ENCODE results near the gene SLC25A51.

Gene SLC25A51, protein sequence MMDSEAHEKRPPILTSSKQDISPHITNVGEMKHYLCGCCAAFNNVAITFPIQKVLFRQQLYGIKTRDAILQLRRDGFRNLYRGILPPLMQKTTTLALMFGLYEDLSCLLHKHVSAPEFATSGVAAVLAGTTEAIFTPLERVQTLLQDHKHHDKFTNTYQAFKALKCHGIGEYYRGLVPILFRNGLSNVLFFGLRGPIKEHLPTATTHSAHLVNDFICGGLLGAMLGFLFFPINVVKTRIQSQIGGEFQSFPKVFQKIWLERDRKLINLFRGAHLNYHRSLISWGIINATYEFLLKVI

DNA sequence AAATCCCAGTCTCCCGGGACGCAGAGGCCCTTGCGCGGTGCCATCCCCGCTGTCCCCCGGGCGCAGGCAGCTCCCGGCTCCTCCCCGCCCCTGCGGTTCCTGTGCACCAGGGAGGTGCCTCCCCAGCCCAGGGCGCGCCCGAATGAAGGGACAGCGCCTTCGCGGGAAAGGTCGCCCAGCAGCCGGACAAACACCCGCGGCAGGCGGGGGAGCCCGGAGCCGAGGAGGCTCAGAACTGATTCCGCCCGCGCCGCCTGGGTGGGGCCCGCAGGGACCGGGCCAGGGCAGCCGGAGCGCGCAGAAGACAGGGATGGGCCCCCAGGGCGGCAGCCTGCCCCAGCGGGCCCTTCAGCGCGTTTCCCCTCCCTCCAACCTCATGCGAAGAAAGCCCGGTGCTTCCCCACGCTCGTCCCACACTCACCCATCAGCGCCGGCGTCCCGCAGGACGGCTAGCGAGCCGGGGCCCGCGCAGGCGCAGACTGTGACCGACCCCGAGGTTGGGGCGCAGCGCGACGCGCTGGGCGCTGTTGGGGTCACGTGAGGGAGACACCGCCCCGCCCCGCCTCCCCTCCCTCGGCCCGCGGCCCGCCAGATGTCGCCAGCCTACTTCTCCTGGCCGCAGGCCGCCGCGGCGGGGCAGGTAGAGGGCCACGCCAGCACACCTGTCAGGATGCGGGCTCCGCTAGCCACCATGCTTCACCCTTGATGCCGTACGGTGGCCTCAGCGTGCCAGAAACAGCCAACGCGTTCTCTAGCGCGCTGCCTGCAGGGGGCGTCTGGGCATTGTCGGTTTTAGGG is at the start of gene SLC25A51:
SLC25A51 (minus strand) TSS at position 481 of the 798 bp plus-strand sequence. CDS start 15,577 bp downstream, outside the sequence.
- TF ChIP-seq, protein P1, sequence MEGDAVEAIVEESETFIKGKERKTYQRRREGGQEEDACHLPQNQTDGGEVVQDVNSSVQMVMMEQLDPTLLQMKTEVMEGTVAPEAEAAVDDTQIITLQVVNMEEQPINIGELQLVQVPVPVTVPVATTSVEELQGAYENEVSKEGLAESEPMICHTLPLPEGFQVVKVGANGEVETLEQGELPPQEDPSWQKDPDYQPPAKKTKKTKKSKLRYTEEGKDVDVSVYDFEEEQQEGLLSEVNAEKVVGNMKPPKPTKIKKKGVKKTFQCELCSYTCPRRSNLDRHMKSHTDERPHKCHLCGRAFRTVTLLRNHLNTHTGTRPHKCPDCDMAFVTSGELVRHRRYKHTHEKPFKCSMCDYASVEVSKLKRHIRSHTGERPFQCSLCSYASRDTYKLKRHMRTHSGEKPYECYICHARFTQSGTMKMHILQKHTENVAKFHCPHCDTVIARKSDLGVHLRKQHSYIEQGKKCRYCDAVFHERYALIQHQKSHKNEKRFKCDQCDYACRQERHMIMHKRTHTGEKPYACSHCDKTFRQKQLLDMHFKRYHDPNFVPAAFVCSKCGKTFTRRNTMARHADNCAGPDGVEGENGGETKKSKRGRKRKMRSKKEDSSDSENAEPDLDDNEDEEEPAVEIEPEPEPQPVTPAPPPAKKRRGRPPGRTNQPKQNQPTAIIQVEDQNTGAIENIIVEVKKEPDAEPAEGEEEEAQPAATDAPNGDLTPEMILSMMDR (IDR thresholded peaks at IDR 0.05; ENCODE audit: low read depth, low read length), result peak; percentile 84
- H3K4me3 ChIP-seq (ENCODE audit: low read depth, low read length), result peak within 1 kb of the TSS; percentile 88

GRCh38 chr9:37953206-37953774 is 49.4 kb upstream of the SLC25A51 start:
- TF ChIP-seq, protein P1 (IDR thresholded peaks at IDR 0.05; ENCODE audit: low read depth, low read length), result no peak
- H3K4me3 ChIP-seq (ENCODE audit: low read depth, low read length), result peak overlapping the region; percentile 8; the same call in 1 of the 2 replicates

GRCh38 chr9:37952731-37953130 is 48.8 kb upstream of the SLC25A51 start:
- TF ChIP-seq, protein P1 (IDR thresholded peaks at IDR 0.05; ENCODE audit: low read depth, low read length), result no peak
- no peak overlapping the region for H3K4me3 ChIP-seq (ENCODE audit: low read depth, low read length)

DNA sequence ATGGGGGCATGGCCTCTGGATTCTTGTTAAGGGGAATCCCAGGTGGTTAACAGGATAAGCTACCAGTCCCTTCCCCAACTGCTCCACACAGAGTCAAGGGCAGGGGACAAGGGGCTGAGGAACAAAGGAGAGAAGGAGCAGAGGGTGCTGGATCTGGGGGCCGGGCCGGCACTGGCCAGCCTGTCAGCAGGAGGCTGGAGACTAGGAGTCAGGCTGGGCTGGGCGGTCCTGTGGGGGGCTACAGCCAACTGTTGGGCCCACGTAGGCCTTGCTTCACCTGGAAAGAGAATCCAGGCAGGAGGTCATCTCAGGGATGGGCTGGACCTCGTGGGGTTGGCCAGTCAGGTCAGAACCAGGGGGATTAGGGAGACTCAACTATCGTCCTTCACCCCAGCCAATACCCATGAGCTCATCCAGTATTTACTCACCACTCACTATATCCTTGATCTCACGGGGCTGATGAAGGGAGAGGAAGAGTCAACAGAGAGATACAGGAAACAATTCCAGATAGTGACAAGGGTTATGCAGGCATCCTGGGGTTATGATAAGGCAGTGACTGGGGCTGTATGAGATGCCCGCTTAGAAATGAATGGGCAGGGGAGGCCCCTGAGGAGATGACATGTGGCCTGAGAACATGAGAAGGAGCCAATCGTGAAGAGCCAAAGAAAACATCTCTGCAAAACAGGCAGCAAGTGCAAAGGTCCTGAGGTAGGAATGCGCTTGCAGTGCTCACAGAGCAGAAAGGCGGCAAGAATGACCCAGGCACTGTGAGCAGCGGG is 47.9 kb upstream of the SLC25A51 start:
- TF ChIP-seq, protein P1 (IDR thresholded peaks at IDR 0.05; ENCODE audit: low read depth, low read length), result no peak
- H3K4me3 ChIP-seq (ENCODE audit: low read depth, low read length), result no peak overlapping the region

DNA sequence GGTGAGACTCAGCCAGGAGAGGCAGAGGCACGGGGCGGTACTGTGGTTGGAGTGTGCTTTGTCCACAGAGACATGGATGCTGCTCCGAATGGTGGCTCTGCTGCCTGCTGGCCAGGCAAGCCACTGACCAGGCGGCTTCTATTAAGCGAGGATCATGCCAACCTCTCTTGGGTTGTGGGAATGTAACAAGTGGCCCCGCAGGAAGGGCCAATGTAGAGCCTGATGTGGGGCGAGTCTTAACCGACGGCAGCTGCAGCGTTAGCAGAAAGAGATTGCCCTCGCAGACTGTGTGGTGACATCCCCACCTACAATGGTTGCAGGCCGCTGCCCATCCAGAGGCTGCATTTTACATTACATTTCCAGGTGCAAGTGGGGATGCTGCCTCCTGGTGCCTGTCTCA is 46.6 kb upstream of the SLC25A51 start:
- TF ChIP-seq, protein P1 (IDR thresholded peaks at IDR 0.05; ENCODE audit: low read depth, low read length), result no peak

GRCh38 chr9:37949576-37949975 is 45.6 kb upstream of the SLC25A51 start:
- no peak overlapping the region for H3K4me3 ChIP-seq (ENCODE audit: low read depth, low read length)
- TF ChIP-seq, protein P1 (IDR thresholded peaks at IDR 0.05; ENCODE audit: low read depth, low read length), result no peak

More for the DNA sequence above, 46.6 kb upstream of the SLC25A51 start:
- no peak overlapping the region for H3K4me3 ChIP-seq (ENCODE audit: low read depth, low read length)
